ENCODE data around the gene GFRA4.

GFRA4 gene, protein sequence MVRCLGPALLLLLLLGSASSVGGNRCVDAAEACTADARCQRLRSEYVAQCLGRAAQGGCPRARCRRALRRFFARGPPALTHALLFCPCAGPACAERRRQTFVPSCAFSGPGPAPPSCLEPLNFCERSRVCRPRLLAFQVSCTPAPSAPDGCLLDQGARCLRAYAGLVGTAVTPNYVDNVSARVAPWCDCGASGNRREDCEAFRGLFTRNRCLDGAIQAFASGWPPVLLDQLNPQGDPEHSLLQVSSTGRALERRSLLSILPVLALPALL

DNA sequence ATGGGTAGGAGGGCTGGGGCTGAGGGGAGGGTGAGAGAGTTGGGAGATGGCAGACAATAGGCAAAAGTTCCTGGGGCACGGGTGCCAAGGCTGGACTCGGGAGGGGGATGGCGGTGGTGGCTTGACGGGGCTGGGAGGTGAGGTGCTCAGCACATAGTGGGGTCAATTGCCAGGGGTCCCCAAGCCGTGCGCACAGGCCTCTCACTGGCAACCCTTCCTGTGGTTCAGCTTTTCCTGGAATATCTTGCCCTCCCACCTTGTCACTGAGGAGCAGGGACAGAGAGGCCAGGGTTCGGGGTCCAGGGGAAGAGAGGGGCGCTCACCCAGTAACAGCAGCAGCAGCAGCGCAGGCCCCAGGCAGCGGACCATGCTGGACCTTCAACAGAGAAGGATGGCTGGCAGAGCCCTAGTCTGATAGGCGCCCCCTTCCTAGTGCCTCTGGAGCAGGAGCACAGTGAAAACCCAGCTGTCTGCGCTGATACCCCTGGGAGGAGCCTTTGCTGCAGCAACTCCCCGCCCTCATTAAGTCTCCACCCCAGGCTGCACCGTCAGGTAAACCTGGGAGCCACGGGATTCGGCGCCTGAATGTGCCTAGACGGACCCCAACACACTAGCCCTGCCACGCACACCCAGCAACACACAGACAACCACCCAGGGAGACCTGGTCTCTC is at the start of gene GFRA4:
Gene GFRA4 (minus strand): TSS at position 369 of the 671 bp plus-strand sequence. CDS start 0 bp downstream, at position 369.
- no peak for DNase-seq (ENCODE audit: low spot score)

DNA sequence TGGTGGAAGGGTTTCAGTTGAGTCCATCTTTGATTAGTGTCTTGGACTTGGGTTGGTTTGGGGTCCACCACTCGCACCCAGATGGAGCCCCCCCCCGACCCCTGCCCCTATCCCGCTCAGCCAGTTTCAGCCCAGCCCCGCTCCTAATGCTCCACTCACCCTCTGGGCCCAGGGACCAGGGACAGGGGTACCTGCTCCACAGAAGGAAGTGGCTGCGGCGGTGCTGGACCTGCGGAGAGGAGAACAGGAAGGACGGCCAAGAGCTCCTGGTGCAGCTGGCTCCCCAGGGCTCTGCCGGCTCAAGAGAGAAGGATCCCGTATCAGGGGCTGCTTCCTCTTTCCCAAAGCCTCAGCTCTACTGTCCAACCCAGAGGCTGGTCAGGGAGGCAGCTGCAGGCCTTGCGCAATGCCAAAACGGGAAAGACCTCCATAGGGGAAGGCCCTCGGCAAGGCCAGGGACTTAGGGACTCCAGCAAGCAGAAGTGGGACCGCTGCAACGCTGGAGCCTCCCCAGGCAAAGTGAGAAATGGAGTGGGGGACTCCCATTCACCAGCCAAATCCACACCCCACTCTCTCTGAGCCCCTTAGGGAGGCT is 49.2 kb upstream of the GFRA4 start, which contains the start of gene SIGLEC1:
Gene SIGLEC1 (minus strand): TSS at position 322 of the 595 bp plus-strand sequence. CDS start 5,472 bp downstream, outside the sequence.
- DNase-seq (ENCODE audit: low spot score): no peak

DNA sequence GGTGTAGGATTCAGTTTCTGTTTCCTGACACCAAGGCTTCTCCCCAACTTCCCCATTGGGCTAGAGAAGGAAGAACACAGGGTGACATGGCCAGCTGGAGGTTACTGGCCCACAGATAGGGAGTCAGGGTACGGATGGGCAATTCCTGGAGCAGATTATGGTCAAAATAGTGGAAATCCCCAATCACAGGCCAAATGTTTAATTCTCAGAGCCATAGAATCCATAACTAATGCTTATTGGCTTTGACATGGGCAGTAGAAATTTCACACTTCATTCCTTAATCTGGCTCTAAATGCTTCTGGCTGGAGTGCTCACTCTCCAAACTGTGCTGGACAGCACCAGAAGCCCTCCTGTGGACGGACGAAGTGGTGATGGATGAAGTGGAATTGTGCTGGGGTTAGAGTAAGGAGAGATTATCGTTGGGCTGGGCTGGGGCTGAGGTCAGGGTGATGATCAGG is 48.3 kb upstream of the GFRA4 start:
- no peak for DNase-seq (ENCODE audit: low spot score)

DNA sequence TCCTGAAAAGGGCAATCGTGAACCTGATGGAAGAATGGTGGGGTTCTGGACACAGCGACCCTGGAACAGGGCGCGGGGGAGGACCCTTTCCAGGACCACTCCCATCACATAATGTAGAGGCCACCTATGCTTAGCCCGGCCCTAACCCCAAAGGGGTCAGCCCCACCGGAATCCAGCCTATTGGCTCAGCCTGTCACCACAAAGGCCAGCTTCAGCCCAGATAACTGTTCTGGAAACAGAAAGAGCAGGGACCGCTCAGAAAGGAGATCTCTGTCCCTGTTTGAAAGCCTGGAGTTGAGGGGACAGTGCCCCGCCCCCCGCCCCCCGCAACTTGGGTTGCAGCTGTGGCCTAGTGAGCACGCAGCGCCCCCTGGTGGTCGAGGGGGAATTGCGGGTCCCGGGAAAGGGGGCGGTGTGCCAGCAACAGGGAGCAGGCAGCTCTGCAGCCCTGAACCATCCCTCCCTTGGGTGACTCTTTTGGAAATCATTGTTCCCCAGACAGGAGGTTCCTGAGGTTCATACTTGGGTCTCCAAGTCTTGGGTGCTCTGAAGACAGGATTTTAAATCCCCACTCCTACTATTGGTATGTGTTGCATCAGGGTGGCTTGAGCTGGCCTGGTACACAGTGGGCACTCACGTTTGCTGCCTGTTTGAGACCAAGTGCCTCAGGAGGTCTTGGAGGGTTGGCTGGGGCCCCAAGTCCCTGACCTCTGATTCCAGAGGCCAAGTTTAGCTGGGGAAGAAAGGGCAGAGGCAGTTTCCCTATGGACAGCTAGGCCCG is 47.7 kb upstream of the GFRA4 start:
- peak; percentile 36 for DNase-seq (ENCODE audit: low spot score)

DNA sequence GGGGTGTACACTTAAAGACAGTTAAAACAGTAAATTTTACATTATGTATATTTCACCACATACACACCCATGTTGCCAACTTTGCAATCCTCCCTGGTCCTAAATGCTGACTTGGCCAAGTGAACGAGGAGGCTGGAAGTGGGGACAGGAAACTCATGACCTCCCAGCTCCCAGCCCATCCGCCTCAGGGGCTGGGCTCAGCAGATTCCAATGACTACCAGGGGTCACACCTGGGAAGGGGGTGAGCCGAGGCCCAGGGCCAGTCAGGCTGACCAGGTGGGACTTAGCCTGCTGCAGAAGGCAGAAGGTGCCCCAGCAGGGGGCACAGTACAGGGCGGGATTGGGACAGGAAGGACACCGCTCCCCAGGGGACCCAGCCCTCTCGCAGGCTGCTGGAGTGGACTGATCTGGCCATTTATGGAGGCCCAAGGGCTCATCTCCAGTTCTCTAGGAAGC is 46.8 kb upstream of the GFRA4 start:
- DNase-seq (ENCODE audit: low spot score): no peak

DNA sequence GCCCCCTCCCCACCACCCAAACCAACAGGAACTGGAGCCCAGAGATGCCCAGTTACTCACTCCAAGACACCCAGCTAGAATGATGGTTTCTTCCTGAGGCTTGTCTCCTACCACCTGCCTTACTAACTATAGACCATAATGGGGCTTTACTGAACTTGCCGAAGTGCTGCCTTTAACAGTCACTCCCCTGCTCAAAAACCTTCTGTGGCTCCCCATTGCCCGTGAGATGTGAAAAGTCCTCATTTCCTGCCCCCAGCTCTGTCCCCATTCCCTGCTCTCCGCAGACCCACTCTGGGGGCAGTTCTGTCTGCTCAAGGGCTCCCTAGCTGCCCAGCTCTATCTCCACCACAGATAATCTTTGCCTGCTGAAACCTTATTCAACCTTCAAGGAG is 44.3 kb upstream of the GFRA4 start:
- DNase-seq (ENCODE audit: low spot score): no peak

DNA sequence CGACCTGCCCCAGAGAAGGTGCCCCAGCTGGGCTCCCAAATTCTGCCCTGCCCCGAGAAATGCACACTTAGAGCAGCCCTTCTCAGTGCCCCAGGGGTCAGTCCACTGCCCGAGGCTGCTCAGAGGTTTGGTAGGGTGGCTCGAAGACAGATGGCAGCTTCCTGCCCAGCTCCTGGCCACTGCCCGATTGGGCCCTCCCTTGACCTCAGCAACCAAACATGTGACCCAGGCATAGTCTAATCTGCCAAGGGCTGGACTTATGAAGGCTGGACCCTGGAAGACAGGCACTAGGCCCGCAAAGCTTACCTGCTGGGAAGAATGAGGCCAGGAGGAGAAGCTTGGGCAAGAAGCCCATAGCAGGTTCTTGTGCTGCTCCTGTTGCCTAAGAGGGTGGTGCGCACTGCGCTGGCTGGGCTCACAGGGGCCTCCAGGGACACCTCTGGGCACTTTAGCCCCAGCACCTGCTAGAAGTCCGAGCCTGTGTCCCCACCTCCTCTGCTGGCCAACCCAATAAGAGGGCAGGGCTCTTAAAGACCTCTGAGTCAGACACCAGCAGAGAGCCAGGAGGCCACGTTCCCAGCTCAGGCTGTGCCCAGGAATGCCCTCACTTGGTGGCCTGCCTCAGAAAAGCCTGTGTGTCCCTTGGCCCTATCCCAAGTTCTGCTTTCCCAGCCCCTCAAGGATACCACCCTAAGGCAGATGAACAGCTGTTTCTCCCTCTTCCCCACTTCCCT is 43.7 kb upstream of the GFRA4 start:
- DNase-seq (ENCODE audit: low spot score): peak; percentile 19

DNA sequence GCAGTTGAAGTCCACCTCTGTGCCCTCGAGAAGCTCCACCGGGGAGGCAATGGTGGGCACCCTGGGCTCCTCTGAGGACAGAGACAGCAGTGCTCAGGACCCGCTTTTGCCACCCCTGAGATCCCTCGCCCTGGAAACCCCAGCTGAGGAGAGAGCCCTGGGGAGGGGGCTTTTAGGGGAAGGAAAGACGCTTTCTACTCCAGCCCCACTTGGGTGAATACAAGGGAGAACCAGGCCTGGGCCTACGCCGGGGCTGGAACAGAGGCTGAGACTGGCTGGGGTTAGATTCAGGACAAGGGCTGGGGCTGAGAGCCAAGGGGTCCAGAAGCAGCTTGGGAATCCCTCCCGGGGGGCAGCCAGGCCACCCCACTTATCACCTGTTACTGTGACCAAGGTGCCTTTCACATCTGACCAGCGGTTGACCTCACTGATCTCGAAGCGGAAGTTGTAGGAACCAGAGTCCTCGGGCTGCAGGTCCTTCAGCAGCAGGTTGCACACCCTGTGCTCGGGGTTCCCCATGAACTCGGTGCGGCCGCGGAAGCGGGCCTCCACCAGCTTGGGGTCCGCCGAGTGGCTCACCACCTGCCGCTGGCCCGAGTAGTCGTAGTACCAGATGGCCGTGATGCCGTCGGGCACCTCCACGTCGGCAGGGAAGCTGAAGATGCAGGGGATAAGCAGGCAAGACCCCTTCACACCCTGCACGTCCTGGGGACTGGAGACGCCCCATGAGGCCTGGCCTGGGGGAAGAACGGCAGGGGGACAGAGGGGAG is 43.0 kb upstream of the GFRA4 start:
- DNase-seq (ENCODE audit: low spot score): no peak

DNA sequence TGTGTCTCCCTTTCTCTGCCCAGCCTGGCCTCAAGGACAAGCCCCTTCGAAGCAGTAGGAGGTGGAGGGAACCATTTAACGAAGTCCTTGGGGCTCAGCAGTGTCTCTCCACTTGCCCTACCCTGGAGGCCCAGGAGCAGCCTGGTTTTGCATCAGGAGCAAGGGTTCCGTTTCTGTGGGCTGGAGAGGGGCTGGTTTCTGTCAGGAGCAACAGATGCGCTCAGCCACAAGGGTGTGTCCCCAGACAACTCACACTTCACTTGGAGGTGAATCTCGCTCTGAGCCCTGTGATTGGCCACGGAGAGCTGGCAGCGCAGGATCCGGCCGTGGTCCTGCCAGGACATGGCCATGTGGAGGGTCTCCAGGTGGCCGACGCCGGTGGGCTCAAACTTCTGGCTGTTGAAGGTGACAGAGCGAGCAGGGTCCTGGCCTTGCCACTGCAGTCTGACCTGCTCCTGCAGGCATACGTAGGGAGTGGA is 42.3 kb upstream of the GFRA4 start:
- DNase-seq (ENCODE audit: low spot score): no peak

DNA sequence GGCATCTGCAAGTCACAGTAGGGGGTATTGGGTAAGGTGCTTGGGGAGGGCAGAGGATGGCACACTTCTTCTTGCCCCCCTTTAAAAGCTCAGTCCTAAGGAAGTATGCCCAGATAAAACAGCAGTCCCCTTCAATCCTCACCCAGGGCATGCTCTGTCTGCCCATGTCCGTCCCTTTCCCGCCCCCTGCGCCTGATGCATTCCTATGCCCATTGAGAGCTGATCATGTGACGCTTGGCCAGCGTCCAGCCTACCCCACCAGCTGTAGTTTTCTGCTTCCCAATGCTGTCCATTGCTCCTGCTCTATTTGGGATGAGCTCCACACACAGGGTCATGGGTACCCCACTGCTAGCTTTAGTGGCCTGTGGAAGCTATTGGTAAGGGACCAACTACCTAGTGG is 40.9 kb upstream of the GFRA4 start:
- no peak for DNase-seq (ENCODE audit: low spot score)

DNA sequence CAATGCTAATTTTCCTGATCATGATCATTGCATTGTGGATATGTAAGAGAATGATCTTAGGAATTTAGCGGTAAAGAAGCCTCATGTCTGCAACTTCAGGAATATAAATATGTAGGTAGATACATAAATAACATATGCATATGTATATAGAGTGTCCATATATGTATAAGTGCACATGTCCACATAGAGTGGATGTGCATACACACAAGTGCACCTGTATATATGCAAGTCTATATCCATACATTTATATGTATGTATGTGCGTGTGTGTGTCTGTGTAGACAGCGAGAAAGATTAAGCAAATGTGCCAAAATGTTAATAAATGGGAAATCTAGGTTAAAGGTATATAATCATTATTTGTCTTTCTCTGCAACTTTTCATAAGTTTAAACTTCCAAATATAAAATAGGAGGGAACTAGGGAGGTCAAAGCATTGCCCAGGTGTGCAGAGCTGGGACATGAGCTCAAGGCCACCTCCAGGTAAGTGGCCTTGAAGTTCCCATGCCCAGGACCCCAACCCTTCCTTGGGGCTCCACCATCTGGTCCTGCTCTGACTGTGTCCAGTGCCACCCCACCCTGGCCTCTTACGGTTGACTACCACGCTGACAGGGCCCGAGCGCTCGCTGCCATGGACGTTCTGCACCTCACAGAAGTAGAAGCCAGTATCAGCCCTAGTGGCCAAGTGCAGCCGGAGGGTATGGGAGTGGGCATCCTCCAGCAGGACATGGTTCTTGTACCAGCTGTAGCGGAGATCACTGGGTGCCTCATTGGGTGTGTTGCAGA is 39.6 kb upstream of the GFRA4 start:
- DNase-seq (ENCODE audit: low spot score): no peak

DNA sequence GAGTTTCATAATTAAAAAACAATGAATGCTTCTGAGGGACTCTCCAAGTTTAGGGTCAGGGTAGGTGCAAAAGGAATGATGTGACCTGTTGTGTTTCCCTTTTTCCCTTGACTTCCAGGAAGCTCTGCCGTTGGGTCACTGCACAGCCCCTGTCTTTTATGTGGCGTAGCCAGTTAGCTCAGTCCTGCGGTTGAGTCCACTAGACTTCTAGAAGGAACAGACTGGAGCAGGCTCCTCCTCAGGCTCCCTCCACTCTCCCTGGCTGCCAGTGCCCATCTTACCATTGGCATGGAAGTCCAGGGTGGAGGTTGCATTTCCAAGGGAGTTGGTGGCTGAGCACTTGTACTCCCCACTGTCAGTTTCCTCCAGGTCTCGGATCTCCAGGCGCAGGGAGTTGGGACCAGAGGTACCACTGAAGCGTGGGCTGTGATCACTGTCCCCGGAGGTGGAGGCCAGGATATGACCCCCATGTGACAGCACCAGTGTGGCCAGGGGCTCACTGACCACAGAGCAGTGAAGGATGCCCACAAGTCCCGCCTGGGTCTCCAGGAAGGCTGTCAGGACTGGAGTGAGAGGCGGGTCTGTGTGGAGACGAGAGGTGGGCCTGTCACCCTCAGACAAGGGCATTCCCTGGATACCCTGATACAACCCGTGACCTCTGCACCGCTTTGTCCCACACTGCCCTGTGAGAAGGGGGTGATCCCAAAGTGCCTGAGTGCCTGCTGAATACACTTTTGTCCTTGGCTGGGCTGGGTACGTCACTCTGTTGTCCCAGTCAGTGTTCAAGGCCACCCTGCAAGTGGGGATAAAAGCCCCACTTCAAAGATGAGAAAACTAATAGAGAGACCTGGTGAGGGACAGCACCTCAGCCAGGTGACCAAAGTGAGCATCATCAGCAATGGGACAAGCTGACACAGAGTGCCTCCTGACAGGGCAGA is 38.1 kb upstream of the GFRA4 start:
- no peak for DNase-seq (ENCODE audit: low spot score)

DNA sequence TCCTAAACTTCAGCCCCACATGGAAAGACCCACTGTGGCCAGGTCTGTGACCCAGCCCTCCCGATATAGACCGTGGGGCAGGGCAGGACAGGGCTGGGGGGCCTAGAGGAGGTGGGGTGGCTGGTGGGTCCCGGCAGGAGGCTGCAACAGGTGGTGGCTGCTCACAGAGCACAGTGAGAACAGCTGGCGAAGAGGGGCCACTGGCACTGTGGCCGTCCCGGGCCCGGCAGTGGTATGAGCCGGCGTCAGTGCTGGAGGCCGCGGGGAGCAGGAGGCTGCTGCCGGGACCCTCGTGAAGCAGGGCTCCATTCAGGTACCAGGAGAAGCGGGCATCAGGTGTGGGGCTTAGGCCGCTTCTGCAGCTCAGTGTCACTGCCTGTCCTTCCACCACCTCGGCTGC is 35.8 kb upstream of the GFRA4 start:
- no peak for DNase-seq (ENCODE audit: low spot score)

DNA sequence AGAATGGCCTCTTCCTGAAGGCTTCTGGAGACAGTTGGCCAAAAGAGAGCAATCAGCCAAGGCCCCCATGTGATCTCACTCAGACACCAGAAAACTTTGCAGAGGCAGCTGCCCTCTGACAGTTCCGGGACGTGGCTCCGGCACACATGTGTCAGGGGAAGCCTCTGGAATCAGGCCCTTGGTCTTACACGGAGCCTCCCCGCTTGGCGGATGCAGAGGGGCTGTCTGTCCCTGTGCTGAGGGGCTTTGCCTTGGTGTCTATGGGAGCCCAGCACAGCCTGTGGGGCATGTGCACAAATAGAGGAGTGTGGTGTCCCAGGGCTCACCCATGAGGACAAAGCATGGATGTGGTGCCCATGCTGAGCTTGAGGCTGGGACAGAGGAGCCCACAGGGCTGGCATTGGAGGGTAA is 35.4 kb upstream of the GFRA4 start:
- DNase-seq (ENCODE audit: low spot score): no peak

DNA sequence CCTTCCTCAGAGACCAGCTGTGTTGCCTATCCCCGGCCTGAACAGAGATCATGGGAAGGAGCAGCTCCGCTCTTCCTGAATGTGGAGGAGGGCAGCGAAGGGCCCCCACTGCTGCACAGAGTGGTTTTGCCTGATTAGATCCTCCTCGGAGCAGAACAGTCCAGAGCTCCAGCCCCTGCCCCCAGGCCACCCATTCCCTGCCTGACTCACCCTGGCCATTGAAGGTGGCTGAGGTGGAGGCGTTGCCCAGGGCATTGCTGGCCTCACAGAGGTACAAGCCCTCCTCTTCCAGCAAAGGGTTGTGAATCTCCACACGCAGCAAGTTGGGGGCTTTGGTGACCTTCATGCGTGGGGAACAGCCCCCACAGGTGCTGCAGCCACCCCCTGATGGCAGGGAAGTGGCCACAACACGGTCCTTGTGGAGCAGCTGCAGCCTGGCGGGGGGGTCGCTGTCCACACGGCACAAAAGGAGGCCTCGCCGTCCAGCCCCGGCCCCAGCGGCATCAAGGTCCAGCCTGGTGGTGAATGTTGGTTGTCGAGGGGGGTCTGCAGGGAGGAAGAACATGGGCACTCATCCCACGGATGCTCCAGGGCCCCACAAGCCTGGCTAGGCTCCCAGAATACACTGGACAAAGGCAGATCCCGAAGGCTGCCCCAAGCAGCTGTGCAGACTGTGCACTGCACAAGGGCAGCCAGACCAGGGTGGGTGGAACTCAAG is 34.5 kb upstream of the GFRA4 start:
- DNase-seq (ENCODE audit: low spot score): no peak

DNA sequence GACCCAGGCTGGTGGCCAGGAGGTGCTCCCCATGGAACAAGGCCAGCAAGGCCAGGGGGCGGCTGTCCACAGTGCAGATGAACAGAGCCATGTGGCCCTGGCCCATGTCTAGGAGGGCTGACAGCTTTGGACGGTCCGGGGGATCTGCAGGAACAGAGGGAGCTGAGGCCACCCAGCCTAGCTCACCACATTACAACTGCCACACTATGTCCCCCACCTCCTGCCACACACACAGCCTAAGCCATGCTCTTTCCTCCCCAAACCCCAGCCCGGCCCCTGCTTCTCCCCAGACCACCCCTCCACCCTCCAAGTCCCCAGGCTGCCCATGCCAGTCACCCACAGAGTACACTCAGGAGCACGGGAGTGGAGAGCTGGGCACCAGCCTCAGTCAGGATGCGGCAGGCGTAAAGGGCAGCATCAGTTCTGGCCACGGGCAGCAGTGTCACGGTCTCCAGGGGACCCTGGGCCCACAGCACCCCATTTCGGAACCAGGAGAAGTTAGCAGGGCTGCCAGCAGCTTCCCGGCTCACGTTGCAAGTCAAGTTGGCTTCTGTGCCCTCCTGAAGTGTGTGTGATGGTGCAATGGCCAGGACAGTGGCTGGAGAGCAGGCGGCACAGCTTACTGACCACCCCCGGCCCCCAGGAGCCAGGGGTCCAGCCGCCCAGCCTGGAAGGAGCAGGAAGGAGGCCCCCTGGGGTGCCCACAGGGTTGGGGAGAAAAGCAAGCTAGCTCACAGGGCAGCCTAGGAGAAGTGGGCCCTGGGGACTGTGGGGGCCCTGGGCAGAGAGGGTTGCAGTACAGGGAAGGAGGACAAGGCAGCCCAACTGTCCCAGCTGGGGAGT is 33.8 kb upstream of the GFRA4 start:
- DNase-seq (ENCODE audit: low spot score): no peak

DNA sequence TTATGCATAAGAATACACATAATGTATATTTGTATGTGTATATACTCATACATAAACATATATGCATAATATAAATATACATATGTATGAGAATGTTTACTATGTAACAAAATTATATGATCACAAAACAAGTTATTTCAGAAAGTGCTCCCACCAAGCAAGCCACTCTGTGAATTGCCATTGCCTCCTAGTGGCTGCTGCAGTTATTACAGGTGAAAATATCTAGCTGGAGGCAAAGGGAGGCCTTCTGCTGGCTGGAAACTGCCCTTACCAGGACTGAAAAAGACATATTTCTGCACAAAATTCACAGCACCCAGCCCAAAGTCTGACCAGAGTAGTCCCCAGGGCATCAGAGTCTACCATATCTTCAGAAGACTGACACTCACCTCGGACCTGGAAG is 33.0 kb upstream of the GFRA4 start:
- DNase-seq (ENCODE audit: low spot score): no peak
